ENCODE data around the gene SLC6A13. TPM values are rescaled to one million over a fixed set of nuclear protein-coding genes. Genes with fewer than 3 reads are reported as not detected.
A peak's percentile ranks its signal among the peaks of the same experiment; 100 is the strongest.

The SLC6A13 gene
- total RNA-seq, 4 donors from 2014 or later: 0.84 to 0.88 TPM; not detected in 2

DNA sequence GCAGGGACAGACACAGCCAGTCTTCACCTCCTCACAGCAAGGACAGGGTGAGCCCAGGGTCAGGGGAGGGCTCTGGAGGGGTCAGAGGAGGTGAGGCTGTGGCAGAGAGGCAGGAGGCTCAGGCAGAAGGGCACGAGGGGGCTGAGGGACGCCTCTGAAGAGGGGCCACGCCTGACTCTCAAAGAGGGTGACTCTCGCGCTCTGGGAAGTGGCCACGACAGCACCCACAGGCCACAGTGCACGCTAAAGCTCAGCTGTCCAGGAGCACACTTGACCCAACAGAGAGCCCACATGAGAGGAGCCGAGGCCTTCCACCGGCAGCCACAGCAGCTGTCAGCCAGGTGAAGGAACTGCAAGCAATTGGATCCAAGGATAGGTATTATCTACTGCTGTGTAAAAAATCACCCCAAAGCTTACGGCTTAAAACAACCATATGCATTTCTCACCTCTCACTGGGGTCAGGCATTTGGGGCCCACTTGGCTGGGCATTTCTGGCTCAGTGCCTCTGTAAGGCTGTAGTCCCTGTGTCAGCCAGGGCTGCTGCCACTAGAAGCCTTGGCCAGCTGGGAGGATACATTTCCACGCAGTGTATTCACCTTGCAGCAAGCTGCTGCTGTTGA is 76.5 kb downstream of the SLC6A13 start:
- no peak for DNase-seq (ENCODE audit: low spot score)
- TF ChIP-seq CTCF (IDR thresholded peaks at IDR 0.05): no peak
- ATAC-seq (ENCODE audit: low FRiP score): no peak

DNA sequence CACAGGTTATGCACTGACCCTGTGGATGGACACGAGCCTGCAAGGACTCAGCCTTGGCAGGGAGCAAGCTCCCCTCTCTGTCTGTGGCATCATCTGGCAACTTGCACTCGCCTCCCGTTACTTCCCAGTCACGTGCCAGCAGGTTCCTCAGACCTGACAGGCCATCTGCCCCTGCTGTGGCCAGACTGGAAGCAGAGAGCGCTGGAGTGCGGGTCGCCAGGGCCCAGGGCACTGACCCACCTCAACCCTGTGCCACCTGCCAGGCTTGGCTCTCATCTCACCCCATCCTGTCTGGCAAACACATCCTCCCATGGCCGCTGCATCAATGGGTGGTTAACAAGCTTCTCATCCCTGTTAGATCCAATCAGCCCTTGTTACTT is 77.1 kb downstream of the SLC6A13 start:
- TF ChIP-seq CTCF (IDR thresholded peaks at IDR 0.05): no peak
- DNase-seq (ENCODE audit: low spot score) (no peak), ATAC-seq (ENCODE audit: low FRiP score) (no peak)

DNA sequence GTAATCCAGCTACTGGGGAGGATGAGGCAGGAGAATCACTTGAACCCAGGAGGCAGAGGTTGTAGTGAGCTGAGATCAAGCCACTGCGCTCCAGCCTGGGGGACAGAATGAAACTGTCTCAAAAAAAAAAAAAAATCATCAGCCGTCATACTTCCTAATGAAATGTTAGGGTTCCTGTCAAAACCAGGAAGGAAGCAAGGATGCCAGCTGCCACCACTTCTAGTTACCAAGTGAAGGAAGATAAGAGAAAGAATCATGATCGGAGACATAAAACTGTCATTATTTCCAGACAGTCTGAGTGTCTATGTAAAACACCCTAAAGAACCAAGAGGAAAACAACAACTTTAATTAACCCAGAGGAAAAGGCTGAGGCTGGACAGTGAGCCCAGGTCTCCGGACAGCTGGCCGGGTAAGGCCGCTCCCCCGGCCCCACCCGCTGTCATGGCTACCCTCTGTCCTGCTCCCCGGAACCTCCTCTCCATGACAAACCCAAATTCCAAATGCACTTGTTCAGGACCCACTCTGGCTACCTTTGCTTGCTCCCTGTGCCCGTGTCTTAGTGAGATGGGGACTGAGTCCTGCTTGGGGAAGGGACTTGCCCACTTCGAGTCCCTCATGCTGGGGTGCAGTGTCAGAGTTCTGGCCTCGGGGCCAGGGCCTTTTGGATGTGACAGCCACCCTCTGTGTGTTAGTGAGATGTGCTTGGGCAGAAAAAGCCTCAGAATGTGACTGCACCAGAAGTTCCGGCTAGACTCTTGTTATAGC is 77.6 kb downstream of the SLC6A13 start:
- DNase-seq (ENCODE audit: low spot score) (no peak), ATAC-seq (ENCODE audit: low FRiP score) (no peak)
- no peak for TF ChIP-seq CTCF (IDR thresholded peaks at IDR 0.05)

DNA sequence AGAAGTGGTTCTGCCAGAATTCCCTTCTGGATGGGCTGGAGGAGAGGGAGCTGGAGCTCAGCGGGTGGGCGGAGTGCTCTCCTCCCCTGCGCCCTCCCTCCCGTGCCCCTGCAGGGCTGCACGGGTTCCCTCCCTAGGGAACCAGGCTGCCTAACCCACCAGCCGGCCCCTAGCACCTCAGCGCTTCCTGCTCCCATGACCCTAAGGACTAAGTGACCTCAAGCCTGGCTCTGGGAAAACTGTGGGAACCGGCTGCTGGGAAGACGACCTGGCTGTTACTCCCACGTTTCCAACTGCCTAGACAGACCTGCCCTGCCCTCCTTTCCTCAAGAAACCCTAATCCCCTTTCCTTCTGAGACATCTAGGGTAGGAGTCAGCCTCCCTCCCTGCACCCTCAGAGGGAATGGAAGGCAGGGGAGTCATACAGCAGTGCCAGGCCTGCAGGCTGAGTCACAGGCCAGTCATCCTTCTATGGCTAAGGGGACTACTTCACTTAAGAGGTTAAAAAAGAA is 80.2 kb downstream of the SLC6A13 start:
- no peak for TF ChIP-seq CTCF (IDR thresholded peaks at IDR 0.05)
- DNase-seq (ENCODE audit: low spot score) (no peak), ATAC-seq (ENCODE audit: low FRiP score) (peak; percentile 75)

DNA sequence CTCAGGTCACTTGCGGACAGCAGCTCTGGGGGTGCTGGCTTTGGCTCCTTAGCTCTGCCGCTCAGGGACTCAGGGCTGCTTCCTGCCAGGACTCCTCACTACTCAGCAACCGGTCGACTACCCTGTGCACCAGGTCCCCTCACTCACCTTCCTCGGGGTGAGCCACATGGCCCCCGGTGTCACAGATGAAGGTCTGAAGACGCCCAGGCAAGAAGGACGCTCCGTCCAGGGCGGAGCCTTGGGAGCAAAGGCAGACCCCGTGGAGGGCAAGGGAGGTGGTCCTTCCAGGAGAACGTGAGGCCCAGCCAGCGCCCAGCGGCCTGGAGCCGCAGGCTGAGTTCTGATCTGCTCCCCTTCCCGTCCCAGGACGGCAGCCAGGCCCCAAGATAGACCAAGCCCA is 80.7 kb downstream of the SLC6A13 start:
- no peak for TF ChIP-seq CTCF (IDR thresholded peaks at IDR 0.05)
- no peak for ATAC-seq (ENCODE audit: low FRiP score)
- no peak for DNase-seq (ENCODE audit: low spot score)

DNA sequence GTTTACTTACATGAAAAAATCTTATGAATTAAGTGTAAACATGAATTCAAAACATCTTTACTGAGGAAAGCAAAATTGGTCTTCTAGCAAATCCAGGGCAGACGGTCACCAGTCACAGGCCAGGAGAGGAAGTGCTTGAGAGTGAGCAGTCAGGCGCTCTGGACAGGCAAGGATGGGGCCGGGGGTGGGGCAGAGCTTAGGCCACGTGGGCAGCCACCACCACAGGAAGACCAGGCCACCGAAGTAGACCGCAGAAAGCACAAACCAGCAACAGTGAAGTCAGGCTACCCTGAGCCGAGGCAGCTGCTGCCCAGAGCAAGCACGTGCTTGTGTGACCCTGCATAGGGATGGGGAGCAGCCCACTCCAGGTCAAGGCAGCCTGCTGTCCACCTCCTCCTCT is 82.2 kb downstream of the SLC6A13 start:
- DNase-seq (ENCODE audit: low spot score): no peak
- ATAC-seq (ENCODE audit: low FRiP score): no peak
- TF ChIP-seq CTCF (IDR thresholded peaks at IDR 0.05): no peak

DNA sequence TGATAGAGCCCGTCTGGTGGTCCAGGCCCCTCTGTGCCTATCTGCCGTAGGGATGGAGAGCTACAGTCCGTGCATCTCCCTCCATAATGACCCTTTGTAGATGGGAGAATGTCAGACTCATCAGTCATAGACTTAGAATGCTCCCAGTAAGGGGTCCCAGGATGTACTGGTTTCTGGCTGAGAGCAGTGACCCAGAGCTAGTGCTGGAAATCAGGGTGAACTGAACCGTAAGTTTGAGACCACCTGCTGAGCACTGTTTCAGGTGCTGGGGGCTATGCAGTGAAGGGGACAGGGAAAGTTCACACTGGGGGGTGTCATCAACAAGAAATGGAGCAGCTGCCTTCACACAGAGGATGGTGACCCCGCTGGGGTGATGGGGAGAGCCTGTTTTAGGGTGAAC is 82.8 kb downstream of the SLC6A13 start:
- no peak for DNase-seq (ENCODE audit: low spot score)
- TF ChIP-seq CTCF (IDR thresholded peaks at IDR 0.05): no peak
- no peak for ATAC-seq (ENCODE audit: low FRiP score)

Measured in omental fat pad (tissue), 4 donors.